Neutrophil (primary cell): ENCODE data around the gene RPP30.

Experiments
- H3K27ac ChIP-seq: fragments of 200-600 bp; sonication (generic); 2 replicates; pipeline ENCODE4 v1.5.1; 2016; ENCODE audit warnings: mild to moderate bottlenecking, moderate library complexity
- H3K27me3 ChIP-seq: fragments of 200-600 bp; sonication (generic); 2 replicates; pipeline ENCODE4 v1.6.0; 2016; ENCODE audit warnings: mild to moderate bottlenecking
- H3K36me3 ChIP-seq: fragments of 200-600 bp; sonication (generic); 2 replicates; pipeline ENCODE4 v1.5.1; 2017
- H3K4me1 ChIP-seq, 2 experiments: fragments of 200-600 bp in 1 of 2; sonication (generic) in 1 of 2; 1 replicate in 1 of 2; 2 replicates in 1 of 2; pipeline versions ENCODE4 v1.5.1 to v1.6.1; 2013 to 2016; ENCODE audit warnings: low read depth in 1 of 2, low read length in 1 of 2, mild to moderate bottlenecking in 1 of 2, moderate library complexity in 1 of 2; ENCODE audit not compliant: control insufficient read depth in 1 of 2, insufficient read depth in 1 of 2
- H3K4me3 ChIP-seq, 2 experiments: fragments of 200-600 bp in 1 of 2; sonication (generic) in 1 of 2; 1 replicate in 1 of 2; 2 replicates in 1 of 2; pipeline ENCODE4 v1.5.1; 2013 to 2016; ENCODE audit warnings: low read depth in 1 of 2, low read length in 1 of 2, mild to moderate bottlenecking in 1 of 2, moderate library complexity in 1 of 2
- H3K9me3 ChIP-seq: fragments of 200-600 bp; sonication (generic); 2 replicates; pipeline ENCODE4 v1.5.1; 2016
- TF ChIP-seq, protein P1 (sequence below): fragments of 200-600 bp; sonication (generic); IDR thresholded peaks from 2 replicates; pipeline ENCODE4 v1.5.1; 2016; ENCODE audit warnings: antibody characterized with exemption

The RPP30 gene

GRCh38 chr10:90930971-90931871, 59.4 kb downstream of the RPP30 start:
- Histone ChIP-seq H3K4me1 (no peaks in the 10 kb centered on the region), H3K36me3 (no peaks in the 10 kb centered on the region), H3K4me3 (no peak overlapping the region), H3K27me3 (peaks cover 6% of the 10 kb centered on the region), H3K27ac (no peak overlapping the region), H3K9me3 (no peaks in the 10 kb centered on the region)
- TF ChIP-seq, protein P1, sequence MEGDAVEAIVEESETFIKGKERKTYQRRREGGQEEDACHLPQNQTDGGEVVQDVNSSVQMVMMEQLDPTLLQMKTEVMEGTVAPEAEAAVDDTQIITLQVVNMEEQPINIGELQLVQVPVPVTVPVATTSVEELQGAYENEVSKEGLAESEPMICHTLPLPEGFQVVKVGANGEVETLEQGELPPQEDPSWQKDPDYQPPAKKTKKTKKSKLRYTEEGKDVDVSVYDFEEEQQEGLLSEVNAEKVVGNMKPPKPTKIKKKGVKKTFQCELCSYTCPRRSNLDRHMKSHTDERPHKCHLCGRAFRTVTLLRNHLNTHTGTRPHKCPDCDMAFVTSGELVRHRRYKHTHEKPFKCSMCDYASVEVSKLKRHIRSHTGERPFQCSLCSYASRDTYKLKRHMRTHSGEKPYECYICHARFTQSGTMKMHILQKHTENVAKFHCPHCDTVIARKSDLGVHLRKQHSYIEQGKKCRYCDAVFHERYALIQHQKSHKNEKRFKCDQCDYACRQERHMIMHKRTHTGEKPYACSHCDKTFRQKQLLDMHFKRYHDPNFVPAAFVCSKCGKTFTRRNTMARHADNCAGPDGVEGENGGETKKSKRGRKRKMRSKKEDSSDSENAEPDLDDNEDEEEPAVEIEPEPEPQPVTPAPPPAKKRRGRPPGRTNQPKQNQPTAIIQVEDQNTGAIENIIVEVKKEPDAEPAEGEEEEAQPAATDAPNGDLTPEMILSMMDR: no peak

- H3K4me1 ChIP-seq: no peaks in the 10 kb centered on the region
- no peak overlapping the region for H3K27ac ChIP-seq
- H3K36me3 ChIP-seq: no peaks in the 10 kb centered on the region
- H3K4me3 ChIP-seq: no peak overlapping the region
- H3K27me3 ChIP-seq: no peaks in the 10 kb centered on the region
- TF ChIP-seq, protein P1: no peak
- H3K9me3 ChIP-seq: no peaks in the 10 kb centered on the region
These were observed 64.0 kb downstream of the RPP30 start for GRCh38 chr10:90935581-90936275.

- Histone ChIP-seq H3K27me3 (no peaks in the 10 kb centered on the region), H3K4me1 (no peaks in the 10 kb centered on the region), H3K9me3 (no peaks in the 10 kb centered on the region), H3K36me3 (no peaks in the 10 kb centered on the region), H3K27ac (no peak overlapping the region), H3K4me3 (no peak overlapping the region)
- TF ChIP-seq, protein P1: no peak
These were observed 64.5 kb downstream of the RPP30 start for GRCh38 chr10:90936276-90936659.

DNA sequence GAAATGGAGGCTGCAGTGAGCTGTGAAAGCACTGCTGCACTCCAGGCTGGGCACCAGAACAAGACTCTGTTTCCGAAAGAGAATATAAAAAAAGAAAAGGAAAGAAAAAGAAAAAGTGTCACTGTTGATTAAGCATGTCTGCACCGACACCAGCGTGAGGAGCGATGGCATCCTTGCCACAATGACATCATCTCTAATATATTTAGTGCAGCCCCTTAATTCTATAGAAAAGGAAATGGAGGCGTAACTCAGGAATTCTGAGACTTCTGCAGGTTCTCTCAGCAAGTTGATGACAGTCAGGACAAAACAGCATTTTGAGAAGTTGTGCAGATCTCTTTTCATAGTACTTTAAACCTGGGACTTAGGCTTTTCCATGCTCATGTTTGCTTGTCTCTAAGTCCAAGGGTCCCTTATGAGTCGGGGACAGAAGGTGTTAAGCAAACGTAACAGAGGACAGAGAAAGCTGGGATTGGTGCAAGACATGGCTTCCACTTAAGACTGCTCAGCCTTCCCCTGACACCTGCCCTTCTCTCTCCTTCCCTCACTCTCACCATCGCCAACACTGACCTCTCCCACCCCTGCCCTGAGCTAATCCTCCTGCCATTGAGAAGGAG, 66.0 kb downstream of the RPP30 start:
- Histone ChIP-seq H3K27me3 (no peaks in the 10 kb centered on the region), H3K4me1 (no peaks in the 10 kb centered on the region), H3K36me3 (no peaks in the 10 kb centered on the region), H3K4me3 (no peak overlapping the region), H3K27ac (no peak overlapping the region), H3K9me3 (no peaks in the 10 kb centered on the region)
- TF ChIP-seq, protein P1: no peak

GRCh38 chr10:90939116-90939515, 67.3 kb downstream of the RPP30 start:
- Histone ChIP-seq H3K27me3 (no peaks in the 10 kb centered on the region), H3K36me3 (no peaks in the 10 kb centered on the region), H3K4me1 (no peaks in the 10 kb centered on the region), H3K27ac (no peak overlapping the region), H3K4me3 (no peak overlapping the region), H3K9me3 (no peaks in the 10 kb centered on the region)
- TF ChIP-seq, protein P1: no peak
